NCI-H1930 (cell line): ENCODE results near the gene ABHD17A.

ENCODE experiments used
- DNase-seq, 2 experiments: peaks; one replicate each; lab custom pipeline; 2025; lab: John Stamatoyannopoulos, UW

Gene ABHD17A

GRCh38 chr19:1853295-1854038, 31.8 kb downstream of the ABHD17A start:
- no peak for DNase-seq

- no peak for DNase-seq
Measured at GRCh38 chr19:1852581-1853128, 32.6 kb downstream of the ABHD17A start.

GRCh38 chr19:1851654-1852580, 33.4 kb downstream of the ABHD17A start:
- no peak for DNase-seq

- DNase-seq = no peak
Measured at GRCh38 chr19:1850809-1851653, 34.3 kb downstream of the ABHD17A start.

- DNase-seq = no peak
Measured at GRCh38 chr19:1849886-1850398, 35.4 kb downstream of the ABHD17A start.

GRCh38 chr19:1849132-1849474, 36.2 kb downstream of the ABHD17A start:
- DNase-seq = no peak

GRCh38 chr19:1848399-1849131, 36.7 kb downstream of the ABHD17A start, which contains the start of gene REXO1:
REXO1 (minus strand) TSS chr19:1848483; CDS start chr19:1848358, 125 bp downstream.
- peak; percentile 86 to 94 for DNase-seq

- DNase-seq = no peak
Measured at GRCh38 chr19:1847684-1848398, 37.5 kb downstream of the ABHD17A start.

GRCh38 chr19:1847348-1847683, 38.0 kb downstream of the ABHD17A start:
- no peak for DNase-seq

GRCh38 chr19:1846517-1847204, 38.6 kb downstream of the ABHD17A start:
- no peak for DNase-seq

- no peak for DNase-seq
Measured at GRCh38 chr19:1845642-1846041, 39.7 kb downstream of the ABHD17A start.

GRCh38 chr19:1845125-1845515, 40.2 kb downstream of the ABHD17A start:
- DNase-seq = no peak

- no peak for DNase-seq
Measured at GRCh38 chr19:1844513-1845124, 40.7 kb downstream of the ABHD17A start.

GRCh38 chr19:1843646-1844394, 41.5 kb downstream of the ABHD17A start:
- DNase-seq = no peak

- DNase-seq = no peak
Measured at GRCh38 chr19:1843116-1843515, 42.2 kb downstream of the ABHD17A start.

GRCh38 chr19:1841209-1841924, 43.9 kb downstream of the ABHD17A start:
- DNase-seq = no peak

- DNase-seq = no peak
Measured at GRCh38 chr19:1840541-1841115, 44.7 kb downstream of the ABHD17A start.
